GM19467 (cell line): ENCODE results near the gene KCTD1.

Experiments
- ATAC-seq: cut with Tn5 transposase; IDR thresholded peaks from one replicate; pipeline ENCODE4 v1.9.1; 2021; ENCODE audit warnings: mild to moderate bottlenecking, moderate library complexity; ENCODE audit not compliant: unreplicated experiment

Gene KCTD1

DNA sequence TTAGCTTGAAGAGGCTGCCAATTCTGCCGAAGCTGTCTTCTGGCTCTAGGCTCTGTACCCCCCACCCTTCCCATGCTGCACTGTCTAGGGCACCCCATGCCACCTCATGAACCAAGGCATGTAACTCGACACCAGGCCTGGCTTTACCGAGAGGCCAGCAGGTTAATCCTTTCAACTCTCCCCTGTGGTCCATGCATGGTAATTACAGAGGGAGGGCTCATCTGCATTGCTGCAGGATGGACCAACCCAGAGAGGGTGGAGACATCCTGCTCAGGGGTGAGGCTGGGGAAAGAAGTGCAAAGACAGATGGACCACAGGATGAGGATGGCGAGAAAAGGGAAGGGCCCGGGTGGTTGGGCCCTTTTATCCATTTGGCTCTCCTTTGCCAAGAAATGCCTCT is 65.8 kb downstream of the KCTD1 start:
- ATAC-seq: no peak

GRCh38 chr18:26480897-26481795 is 67.2 kb downstream of the KCTD1 start:
- peak; percentile 52 for ATAC-seq

GRCh38 chr18:26479681-26480079 is 68.7 kb downstream of the KCTD1 start:
- no peak for ATAC-seq

DNA sequence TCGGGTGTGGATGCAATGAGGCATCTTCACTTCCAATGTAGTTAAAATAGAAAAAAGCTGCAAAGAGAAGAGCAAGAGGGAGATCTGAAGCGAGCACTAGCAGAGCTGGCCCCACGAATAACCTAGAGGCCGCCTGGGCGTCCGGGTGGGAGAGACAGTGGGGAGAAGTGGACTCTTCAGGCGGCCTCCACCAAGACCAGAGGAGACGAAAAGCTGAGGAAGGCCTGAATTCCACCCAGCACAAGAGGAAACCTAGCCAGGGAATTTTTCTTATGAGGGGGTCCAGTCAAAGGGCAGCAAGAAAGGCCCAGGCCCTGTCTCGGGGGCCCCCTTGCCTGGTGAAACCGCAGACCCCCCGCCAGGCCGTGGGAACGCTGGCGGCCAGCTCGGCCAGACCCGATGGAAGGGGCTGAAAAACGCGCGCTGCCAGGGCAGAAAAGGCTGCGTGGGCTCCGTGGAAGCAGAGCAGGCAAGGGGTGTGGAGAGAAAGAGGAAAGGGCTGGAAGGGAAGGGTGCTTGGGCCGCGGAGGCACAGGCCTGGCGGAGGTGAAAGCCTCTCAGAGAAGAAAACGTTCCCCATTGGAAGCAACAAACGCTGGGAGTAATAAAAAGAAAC is 69.2 kb downstream of the KCTD1 start:
- ATAC-seq: no peak

- ATAC-seq: no peak
These were observed 70.4 kb downstream of the KCTD1 start for GRCh38 chr18:26477828-26478466.

- no peak for ATAC-seq
These were observed 71.7 kb downstream of the KCTD1 start for GRCh38 chr18:26476697-26477096.

GRCh38 chr18:26474542-26474941 is 73.8 kb downstream of the KCTD1 start:
- no peak for ATAC-seq

DNA sequence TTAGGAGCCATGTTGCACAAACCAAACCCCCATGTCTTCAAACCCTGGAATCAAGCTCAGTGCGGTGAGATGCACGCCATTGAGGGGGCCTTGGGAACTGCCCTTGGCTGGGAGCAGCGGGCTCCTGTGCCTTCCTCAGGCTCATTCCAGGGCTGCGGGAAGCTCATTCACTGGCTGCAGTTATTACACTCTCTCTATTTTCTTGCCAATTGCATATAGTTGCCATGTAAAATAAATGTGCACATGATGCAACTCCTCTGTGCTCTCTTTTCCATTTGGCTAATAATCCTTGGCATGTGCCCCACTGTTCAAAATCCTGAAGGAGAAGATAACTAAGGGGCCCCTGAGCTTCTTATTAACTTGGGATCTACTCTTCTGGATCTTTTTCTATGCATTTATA is 74.7 kb downstream of the KCTD1 start:
- ATAC-seq: no peak

GRCh38 chr18:26471826-26472225 is 76.5 kb downstream of the KCTD1 start:
- ATAC-seq: no peak

- ATAC-seq: no peak
These were observed 77.3 kb downstream of the KCTD1 start for GRCh38 chr18:26471027-26471426.

DNA sequence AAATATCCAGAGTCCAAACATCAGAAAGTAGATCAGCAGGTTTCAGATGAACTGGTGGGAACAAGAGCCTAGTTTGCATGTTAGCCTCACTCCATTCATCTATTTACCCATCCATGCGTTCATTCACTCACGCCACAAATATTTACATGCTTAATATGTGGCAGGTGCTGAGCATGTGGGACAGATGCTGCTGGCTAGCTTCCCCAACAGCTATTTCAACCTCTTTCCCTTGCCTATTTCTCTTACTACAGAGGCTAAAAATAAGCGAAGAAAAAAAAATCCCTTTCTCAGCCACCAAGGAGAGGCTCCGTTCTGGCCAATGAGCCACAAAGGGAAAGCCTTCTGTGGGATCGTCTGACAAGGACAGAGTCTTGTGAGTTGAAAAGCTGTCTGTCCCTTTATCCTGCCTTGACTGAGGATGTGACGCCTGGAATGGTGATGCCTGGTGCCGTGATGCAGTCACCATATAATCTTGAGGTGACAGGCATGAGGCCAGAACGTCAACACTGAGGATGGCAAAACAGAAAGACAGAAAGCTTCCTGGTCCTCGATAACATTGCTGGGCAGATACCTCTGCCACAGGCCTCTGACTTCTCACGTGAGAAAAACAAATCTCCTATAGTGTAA is 78.2 kb downstream of the KCTD1 start:
- ATAC-seq: peak; percentile 81

- ATAC-seq: no peak
These were observed 79.4 kb downstream of the KCTD1 start for GRCh38 chr18:26468931-26469340.

DNA sequence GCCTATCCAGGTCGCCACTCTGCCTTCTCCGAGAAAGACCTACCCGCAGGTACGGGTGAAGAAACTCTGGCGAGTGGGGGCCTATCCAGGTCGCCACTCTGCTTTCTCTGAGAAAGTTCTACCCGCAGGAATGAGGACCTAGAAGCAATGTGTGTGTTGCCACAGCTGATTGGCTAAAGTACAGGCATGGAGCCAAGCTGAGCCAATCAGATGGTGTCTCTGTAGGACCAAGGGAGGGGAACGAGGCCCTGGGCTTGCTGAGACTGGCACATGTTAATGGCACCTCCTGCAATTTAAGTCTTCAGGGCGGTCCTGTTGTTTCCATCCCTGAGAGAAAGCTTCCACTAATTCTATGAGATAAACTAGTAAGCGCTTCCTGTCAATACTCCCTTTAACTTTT is 82.3 kb downstream of the KCTD1 start:
- no peak for ATAC-seq

- no peak for ATAC-seq
These were observed 82.9 kb downstream of the KCTD1 start for GRCh38 chr18:26465431-26465830.

GRCh38 chr18:26464128-26465011 is 84.0 kb downstream of the KCTD1 start:
- ATAC-seq: no peak

DNA sequence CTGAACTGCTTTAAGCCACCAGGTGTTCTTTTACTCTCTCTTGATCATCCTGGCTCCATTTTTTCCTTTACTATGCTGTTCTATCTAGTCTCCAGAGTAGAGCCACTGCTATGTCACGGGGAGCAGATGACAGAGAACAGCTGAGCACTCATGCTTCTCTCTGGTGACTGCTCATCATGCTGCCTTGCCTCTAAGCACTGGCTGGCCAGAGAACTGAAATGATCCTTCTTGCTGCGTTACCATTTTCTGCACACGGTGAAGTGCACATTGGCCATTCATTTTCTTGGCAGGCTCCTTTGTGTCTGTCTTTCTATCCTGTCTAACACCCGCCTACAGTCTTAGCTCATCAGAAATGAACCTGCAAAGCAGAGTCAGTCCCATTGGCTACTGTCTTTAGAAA is 86.0 kb downstream of the KCTD1 start:
- ATAC-seq: no peak

DNA sequence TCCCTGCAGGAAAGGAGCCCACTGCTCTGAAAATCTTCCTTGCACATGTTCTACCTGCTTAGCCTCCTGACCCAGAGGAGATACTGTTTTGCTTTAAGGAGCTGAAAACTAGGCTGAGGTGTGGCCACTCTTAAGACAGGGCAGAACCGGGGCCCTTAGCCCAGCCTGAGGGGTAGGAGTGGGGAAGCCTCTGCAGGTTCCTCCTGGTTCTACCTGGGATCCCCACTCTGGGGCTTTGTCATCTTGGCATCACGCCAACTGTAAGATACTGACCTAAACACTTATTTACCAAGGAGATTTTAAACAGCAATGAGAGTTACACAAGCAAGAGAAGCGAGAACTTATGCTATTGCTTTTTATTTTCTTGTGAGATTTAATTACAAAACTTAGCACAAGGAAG is 86.9 kb downstream of the KCTD1 start:
- ATAC-seq: no peak

DNA sequence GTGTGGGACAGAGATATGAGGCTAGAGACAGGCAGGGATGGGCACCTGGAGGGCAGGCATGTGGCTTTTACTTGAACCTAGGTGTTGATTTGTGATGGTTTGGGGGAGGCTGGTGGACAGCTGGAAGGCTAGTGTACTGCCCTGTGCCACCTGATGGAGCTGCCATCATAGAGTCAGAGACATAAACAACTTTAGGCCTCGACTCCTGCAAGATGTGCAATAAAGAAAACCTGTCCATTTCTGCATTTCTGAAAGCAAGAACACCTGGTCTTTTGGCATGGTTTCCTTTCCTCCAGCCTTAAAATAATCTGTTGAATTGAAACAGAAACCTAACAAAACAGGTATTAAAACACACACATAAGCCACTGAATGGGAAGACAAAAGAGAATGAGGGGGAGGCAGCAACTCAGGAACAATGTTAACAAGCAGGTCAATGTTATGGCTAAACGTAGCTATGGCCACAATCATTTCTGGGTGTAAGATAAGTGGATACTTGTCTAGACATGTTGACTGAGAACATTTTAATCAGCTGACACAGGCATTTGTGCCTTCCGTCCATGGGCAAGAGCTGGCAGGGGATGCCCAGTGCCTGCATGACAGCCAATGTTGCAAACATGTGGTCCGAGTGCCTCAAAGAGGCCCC is 87.8 kb downstream of the KCTD1 start:
- ATAC-seq: peak; percentile 66

- ATAC-seq: no peak
These were observed 88.5 kb downstream of the KCTD1 start for GRCh38 chr18:26459884-26460283.

- no peak for ATAC-seq
These were observed 89.0 kb downstream of the KCTD1 start for GRCh38 chr18:26459340-26459739.
